ENCODE measurements around the gene MED28. TPM values are rescaled to one million over a fixed set of nuclear protein-coding genes. Genes with fewer than 3 reads are reported as not detected.
"Not testable (repeated sequence)": the region's sequence is repeated elsewhere in the genome, so short reads cannot be mapped to it uniquely, and the experiment has no call there.

The MED28 gene
- total and polyA plus RNA-seq, 2 donors (not counting 1 experiment from before 2014, with no cell fraction given): 11.8 to 81.5 TPM

GRCh38 chr4:17574206-17574605 is 40.2 kb upstream of the MED28 start:
- 80% methylated on average over 1 of the region's 4 CpGs for WGBS (ENCODE audit: insufficient coverage)
- Histone ChIP-seq H3K9ac (ENCODE audit: low read length) (no peak overlapping the region), H3K4me3 (ENCODE audit: control extremely low read depth in 1 of 5, extremely low read depth in 1 of 5, insufficient read depth in 1 of 5, low read depth in 2 of 5, low read length in 4 of 5) (no peak overlapping the region), H3K4me2 (replicated peaks; ENCODE audit: low read depth, low read length, poor library complexity, severe bottlenecking) (no peak overlapping the region), H2AFZ (ENCODE audit: insufficient read depth, low read depth, low read length, poor library complexity, severe bottlenecking) (no peak overlapping the region), H3K9me3 (ENCODE audit: control extremely low read depth in 1 of 3, control insufficient read depth in 2 of 3, insufficient read depth in 1 of 3, low read length in 2 of 3) (peaks cover 0 to 4% (median 0%) of the 10 kb centered on the region in 3 donors), H3K36me3 (replicated peaks in 1 of 2; ENCODE audit: control extremely low read depth in 1 of 2, control insufficient read depth in 1 of 2, extremely low read depth in 1 of 2, insufficient read depth in 2 of 2, low read length in 1 of 2) (no peaks in the 10 kb centered on the region), H3K27me3 (replicated peaks in 1 of 4; ENCODE audit: control extremely low read depth in 1 of 4, control insufficient read depth in 3 of 4, insufficient read depth in 4 of 4, low read length in 3 of 4) (no peaks in the 10 kb centered on the region), H4K20me1 (ENCODE audit: control insufficient read depth, insufficient read depth, low read length, poor library complexity, severe bottlenecking) (no peaks in the 10 kb centered on the region), H3K4me1 (ENCODE audit: control insufficient read depth in 2 of 2, insufficient read depth in 2 of 2, low read length in 2 of 2) (peaks cover 13 to 20% of the 10 kb centered on the region in 2 donors), H3K27ac (ENCODE audit: low read length in 2 of 2) (no peak overlapping the region), H3K79me2 (ENCODE audit: control insufficient read depth, insufficient read depth, low read length) (peaks cover 12% of the 10 kb centered on the region)
- Mint-ChIP-seq H3K9me3 (ENCODE audit: insufficient read depth) (no peaks in the 10 kb centered on the region), H3K4me1 (peaks cover 20% of the 10 kb centered on the region), H3K27me3 (peaks cover under 1% of the 10 kb centered on the region), H3K4me3 (no peak overlapping the region), H3K27ac (no peak overlapping the region)
- no peak for ATAC-seq (ENCODE audit: low read depth)
- intact Hi-C loops (cut with micrococcal nuclease): no loop called here
- POLR2A ChIA-PET: no interaction called here
- TF ChIP-seq, protein P1, sequence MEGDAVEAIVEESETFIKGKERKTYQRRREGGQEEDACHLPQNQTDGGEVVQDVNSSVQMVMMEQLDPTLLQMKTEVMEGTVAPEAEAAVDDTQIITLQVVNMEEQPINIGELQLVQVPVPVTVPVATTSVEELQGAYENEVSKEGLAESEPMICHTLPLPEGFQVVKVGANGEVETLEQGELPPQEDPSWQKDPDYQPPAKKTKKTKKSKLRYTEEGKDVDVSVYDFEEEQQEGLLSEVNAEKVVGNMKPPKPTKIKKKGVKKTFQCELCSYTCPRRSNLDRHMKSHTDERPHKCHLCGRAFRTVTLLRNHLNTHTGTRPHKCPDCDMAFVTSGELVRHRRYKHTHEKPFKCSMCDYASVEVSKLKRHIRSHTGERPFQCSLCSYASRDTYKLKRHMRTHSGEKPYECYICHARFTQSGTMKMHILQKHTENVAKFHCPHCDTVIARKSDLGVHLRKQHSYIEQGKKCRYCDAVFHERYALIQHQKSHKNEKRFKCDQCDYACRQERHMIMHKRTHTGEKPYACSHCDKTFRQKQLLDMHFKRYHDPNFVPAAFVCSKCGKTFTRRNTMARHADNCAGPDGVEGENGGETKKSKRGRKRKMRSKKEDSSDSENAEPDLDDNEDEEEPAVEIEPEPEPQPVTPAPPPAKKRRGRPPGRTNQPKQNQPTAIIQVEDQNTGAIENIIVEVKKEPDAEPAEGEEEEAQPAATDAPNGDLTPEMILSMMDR (IDR thresholded peaks at IDR 0.05): no peak
- no peak for TF ChIP-seq EZH2 (IDR thresholded peaks at IDR 0.05; ENCODE audit: borderline replicate concordance, insufficient read depth, low read depth, low read length, poor library complexity, severe bottlenecking)
- CTCF ChIA-PET: interaction anchor here (1.2 kb wide), 1 partner anchor 239 kb away, joined by 3 read pairs; no protein-coding TSS in a partner anchor
- DNase-seq: no peak

DNA sequence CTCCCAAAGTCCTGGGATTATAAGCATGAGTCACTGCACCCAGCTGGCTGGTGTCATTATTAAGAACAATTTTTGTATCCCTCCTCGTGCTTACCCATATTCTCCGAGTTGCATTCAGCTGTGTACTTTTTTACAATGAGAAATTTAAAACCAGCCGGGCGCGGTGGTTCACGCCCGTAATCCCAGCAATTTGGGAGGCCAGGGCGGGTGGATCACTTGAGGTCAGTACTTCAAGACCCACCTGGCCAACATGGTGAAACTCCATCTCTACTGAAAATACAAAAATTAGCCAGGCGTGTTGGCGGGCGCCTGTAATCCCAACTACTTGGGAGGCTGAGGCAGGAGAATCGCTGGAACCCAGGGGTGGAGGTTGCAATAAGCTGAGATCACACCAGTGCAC is 39.3 kb upstream of the MED28 start:
- ATAC-seq (ENCODE audit: low read depth); H3K27me3 ChIP-seq (replicated peaks in 1 of 4; ENCODE audit: control extremely low read depth in 1 of 4, control insufficient read depth in 3 of 4, insufficient read depth in 4 of 4, low read length in 3 of 4); POLR2A ChIA-PET; H3K4me2 ChIP-seq (replicated peaks; ENCODE audit: low read depth, low read length, poor library complexity, severe bottlenecking); H3K9me3 ChIP-seq (ENCODE audit: control extremely low read depth in 1 of 3, control insufficient read depth in 2 of 3, insufficient read depth in 1 of 3, low read length in 2 of 3); H3K4me3 ChIP-seq (ENCODE audit: control extremely low read depth in 1 of 5, extremely low read depth in 1 of 5, insufficient read depth in 1 of 5, low read depth in 2 of 5, low read length in 4 of 5); H3K9ac ChIP-seq (ENCODE audit: low read length); H4K20me1 ChIP-seq (ENCODE audit: control insufficient read depth, insufficient read depth, low read length, poor library complexity, severe bottlenecking); H3K27ac ChIP-seq (ENCODE audit: low read length in 2 of 2); H3K27me3 Mint-ChIP-seq; H2AFZ ChIP-seq (ENCODE audit: insufficient read depth, low read depth, low read length, poor library complexity, severe bottlenecking); H3K4me3 Mint-ChIP-seq; DNase-seq; H3K36me3 ChIP-seq (replicated peaks in 1 of 2; ENCODE audit: control extremely low read depth in 1 of 2, control insufficient read depth in 1 of 2, extremely low read depth in 1 of 2, insufficient read depth in 2 of 2, low read length in 1 of 2); H3K27ac Mint-ChIP-seq; H3K9me3 Mint-ChIP-seq (ENCODE audit: insufficient read depth); intact Hi-C loops (cut with micrococcal nuclease): not testable (repeated sequence)
- H3K79me2 ChIP-seq (ENCODE audit: control insufficient read depth, insufficient read depth, low read length): peaks cover 12% of the 10 kb centered on the region
- H3K4me1 Mint-ChIP-seq: peaks cover 26% of the 10 kb centered on the region
- 96% methylated on average over 5 of the region's 12 CpGs for WGBS (ENCODE audit: insufficient coverage)
- peaks cover 13 to 22% of the 10 kb centered on the region in 2 donors for H3K4me1 ChIP-seq (ENCODE audit: control insufficient read depth in 2 of 2, insufficient read depth in 2 of 2, low read length in 2 of 2)
- CTCF ChIA-PET: interaction anchor here (1.2 kb wide), 1 partner anchor 238 kb away, joined by 3 read pairs; no protein-coding TSS in a partner anchor

Data from B cell (primary cell).